HG02870 (cell line): ENCODE data around the gene BACE2.

Source experiments
- ATAC-seq: cut with Tn5 transposase; IDR thresholded peaks from one replicate; pipeline ENCODE4 v1.9.1; 2021; ENCODE audit warnings: mild to moderate bottlenecking, moderate library complexity; ENCODE audit not compliant: unreplicated experiment

The BACE2 gene

GRCh38 chr21:41317063-41317392, 149.1 kb downstream of the BACE2 start:
- ATAC-seq = no peak

GRCh38 chr21:41317458-41317857, 149.5 kb downstream of the BACE2 start:
- ATAC-seq = no peak

DNA sequence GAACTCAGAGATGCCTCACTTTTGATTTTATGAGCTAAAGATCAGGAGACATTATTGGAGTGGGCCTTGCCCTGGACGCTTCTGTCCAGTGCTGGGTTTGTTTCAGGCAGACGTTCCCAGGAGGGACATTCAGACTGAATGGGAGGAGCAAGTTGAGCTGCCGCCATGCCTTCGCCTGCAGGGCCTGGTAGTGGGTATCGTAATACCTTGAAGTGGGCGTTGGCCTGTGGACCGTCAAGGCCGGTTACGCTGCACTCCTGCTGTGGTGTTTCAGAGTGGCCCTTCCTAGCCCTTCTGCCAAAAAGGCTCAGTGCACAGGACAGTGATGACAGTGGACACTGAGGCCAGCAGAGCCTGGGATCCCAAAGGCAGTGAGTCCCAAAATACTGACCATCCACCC, 150.3 kb downstream of the BACE2 start:
- ATAC-seq = no peak

- no peak for ATAC-seq
Observed at GRCh38 chr21:41319273-41319672, 151.3 kb downstream of the BACE2 start.

DNA sequence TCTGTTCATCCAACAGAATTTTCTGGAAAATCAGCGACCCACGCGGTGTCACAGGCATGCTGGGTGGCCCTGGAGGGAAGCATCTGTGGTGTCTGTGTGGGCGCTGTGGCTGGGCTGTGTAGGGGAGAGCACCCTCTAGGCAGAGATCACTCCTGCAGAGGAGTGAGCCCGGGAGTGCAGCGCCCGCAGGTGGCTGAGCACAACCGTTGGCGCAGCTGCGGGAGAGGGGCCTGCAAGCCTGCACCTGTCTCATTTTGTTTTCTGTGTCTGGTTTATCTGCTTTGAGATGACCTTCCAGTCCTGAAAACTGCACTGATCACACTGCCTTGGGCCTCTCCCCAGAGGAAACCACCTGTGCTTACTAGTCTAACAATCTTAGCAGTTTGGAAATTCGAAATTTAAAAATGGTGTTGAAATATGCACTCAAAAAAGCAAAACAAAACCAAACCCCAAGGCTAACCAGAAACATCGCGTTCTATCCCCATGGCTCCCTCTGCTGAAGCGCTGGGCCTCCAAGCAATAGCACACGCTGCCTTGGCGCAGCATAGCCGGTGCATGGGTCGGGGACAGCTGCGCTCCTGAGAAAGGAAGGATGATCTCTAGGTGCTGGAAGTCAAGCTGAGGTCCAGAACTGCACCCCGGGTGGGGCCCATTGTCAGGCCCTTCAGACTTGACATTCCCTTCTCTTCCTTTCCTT, 153.4 kb downstream of the BACE2 start:
- ATAC-seq = peak; percentile 79

- ATAC-seq = no peak
Observed at GRCh38 chr21:41321908-41322495, 154.0 kb downstream of the BACE2 start.

DNA sequence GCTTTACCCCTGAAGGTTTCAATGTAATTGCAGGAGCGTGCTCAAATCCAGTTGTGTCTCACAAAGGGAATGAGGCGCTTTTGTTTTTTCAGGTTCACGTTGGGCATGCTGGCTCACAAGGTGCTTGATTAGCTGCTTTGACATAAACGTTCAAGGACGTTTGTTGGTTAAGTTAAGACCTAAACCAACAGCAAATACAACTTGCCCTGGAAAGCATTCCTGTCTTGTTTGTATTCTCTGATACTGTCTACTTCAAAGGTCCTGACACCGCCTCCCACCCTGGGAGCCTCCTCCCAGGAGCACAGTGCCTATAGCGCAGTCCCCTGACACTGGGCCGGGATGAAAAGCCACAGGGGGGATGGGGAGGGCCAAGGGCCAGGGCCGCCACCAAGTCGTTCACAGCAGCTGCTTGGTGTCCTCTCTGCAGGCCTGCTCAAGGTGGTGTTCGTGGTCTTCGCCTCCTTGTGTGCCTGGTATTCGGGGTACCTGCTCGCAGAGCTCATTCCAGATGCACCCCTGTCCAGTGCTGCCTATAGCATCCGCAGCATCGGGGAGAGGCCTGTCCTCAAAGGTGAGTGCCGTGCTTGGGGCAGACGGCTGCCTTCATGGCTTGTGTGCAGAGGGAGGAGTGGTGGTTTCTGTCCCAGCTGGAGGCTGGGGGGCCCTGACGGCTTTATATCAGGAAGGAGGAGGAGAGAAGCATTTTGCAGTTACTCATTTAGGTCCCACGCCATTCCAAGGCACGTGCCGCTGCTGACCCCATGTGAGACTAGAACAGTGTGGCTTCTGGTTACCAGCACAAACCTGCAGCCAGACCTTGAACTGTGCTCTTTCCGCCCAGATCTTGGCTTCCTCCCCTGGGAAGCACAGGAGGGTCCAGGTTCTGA, 154.8 kb downstream of the BACE2 start:
- ATAC-seq = no peak

- ATAC-seq = no peak
Observed at GRCh38 chr21:41325138-41325912, 157.4 kb downstream of the BACE2 start.

GRCh38 chr21:41326414-41327080, 158.6 kb downstream of the BACE2 start:
- no peak for ATAC-seq

DNA sequence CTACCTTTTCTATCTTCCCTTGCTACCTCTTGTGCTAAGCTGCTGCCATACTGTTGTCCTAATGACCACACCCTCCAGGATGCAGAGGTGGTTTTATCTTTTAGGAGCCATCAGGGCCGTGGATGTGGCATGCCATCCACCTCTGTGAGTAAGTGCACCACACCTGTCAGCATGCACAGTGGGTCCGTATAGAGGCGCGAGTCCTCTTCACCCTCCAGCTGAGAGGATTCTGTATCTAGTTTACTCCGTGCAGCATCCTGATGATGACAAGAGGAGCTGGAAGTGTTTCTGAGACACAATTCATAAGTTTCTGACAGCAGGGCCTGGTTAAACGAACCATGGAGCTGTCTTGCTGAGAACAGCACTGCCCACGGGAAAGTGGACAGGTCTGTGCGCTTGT, 159.8 kb downstream of the BACE2 start:
- ATAC-seq = no peak

GRCh38 chr21:41328660-41329607, 161.0 kb downstream of the BACE2 start:
- ATAC-seq = no peak
